NCI-H345 treated with DMSO at 0.1 percent for 48 hours (cell line): ENCODE data around the gene MED4.

Experiments used
- DNase-seq: peaks from one replicate; lab custom pipeline; 2025; ENCODE audit not compliant: unreplicated experiment; lab: John Stamatoyannopoulos, UW

Gene MED4

DNA sequence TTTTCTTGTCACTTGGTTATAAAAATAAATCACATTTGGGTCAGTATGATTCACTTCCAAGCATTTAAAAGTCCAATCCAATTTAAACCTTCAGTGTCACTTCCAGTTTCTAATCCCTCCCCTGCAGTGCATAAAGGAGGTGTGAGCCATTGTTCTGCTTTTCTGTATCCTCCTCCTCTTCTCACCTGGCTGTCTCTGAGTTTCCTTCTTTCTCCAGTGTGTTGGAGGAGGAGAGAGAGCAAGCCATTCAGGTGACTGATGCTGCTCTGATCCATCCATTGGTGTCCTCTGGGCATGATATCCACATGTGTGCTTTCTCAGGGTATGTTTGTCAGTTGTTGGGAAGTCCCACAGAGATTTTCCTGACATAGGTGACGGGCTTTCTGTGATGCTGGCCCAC, 56.1 kb downstream of the MED4 start:
- DNase-seq = no peak

DNA sequence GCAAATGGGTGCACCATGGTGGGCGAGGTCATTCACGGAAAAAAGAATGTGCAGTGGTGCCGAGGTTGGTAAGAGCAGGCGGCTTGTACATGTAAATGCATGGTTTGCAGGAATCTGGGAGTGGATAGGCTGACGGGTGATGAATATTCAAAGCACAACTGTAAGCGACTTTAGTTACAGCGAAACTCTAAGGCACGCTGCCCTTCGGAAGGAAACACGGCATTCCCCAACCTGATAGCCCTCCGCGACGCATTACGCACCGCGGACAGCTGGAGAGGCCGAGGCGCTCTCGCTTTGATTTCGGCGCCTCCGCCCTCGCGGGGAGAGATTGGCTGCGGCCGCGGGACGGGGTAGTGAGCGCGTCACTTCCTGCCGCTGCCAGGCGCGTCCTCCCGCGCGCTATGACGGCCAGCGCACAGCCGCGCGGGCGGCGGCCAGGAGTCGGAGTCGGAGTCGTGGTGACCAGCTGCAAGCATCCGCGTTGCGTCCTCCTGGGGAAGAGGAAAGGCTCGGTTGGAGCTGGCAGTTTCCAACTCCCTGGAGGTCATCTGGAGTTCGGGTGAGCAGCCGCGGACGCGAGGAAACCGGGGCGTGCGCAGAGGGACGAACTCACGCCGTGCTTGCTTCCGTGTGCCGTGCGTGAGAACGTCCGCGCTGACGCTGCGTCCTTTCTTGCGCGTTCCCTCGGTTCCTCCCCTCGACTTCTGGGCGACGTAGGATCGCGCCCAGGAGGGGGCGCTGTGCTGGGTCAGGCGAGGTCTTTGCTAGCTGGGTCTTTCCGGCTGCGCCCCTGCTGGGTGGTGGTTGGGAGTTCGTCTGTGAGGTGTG, 57.3 kb downstream of the MED4 start, which contains the start of gene NUDT15:
Gene NUDT15, plus strand, starts transcription at position 381 of the 828 bp plus-strand sequence. Its CDS starts 21 bp downstream, at position 402.
- DNase-seq = peak; percentile 75

DNA sequence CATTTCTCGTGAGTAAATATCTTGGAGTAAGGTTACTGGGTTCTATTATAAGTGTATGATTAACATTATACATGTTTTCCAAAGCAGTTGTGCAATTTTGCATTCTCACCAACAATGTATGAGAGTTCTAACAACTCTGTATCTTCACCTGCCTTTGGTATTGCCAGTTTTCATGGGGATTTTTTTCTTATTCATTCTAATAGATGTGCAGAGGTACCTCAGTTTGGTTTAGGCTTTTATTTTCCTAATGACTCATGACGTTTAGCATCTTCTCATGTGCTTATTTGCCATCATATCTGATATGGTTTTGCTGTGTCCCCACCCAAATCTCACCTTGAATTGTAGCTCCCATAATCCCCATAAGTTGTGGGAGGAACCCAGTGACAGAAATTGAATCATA, 65.0 kb downstream of the MED4 start:
- DNase-seq = no peak

DNA sequence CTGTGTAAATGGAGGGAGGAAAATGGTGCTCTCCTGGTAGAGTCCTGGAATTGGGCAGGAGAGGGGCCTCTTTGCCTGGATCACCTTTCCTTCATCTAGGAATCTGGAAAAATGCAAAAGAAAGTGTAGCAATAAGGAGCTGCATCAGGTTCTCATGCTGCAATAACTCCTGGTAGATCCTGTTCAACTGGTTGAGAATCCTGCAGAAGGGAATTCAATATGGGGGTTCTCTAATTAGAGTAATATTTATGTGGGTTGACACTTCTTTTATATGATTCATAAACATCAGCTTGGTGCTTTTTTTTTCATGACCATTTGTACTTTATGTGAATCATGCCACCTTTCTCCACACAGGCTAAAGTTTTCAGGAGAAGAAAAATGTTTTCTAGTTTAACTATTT, 66.8 kb downstream of the MED4 start:
- DNase-seq = no peak
